ENCODE data around the gene PSMC3IP. TPM values are rescaled to one million over a fixed set of nuclear protein-coding genes. Genes with fewer than 3 reads are reported as not detected.

PSMC3IP gene
- total and polyA plus RNA-seq, 2 experiments from 2014 or later = 18.5 to 29.5 TPM

DNA sequence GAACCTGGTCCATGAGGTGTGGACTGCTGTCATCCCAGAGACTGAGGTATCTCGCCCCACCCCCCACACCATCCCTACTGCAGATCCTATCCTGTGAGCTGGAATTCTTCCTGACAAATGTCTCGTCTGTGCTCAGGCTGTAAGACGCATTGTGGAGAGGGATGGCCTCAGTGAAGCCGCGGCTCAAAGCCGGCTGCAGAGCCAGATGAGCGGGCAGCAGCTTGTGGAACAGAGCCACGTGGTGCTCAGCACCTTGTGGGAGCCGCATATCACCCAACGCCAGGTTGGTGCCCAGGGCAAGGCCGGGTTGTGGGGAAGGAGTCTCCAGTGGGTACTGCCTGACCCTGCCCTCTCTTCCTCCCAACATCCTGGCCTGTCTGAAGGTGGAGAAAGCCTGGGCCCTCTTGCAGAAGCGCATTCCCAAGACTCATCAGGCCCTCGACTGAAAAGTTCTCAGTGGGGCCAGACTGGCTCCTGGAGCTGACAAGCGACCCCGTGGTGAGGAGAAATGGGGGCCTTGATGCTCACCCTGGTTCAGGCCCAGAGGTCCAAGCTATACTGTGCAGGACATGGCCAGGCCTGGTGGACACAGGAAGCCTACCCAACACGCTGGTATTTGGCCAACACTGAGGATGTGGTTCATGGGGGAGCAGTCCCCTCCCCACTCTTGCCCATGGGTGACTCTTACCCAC is 11.9 kb downstream of the PSMC3IP start:
- Histone ChIP-seq H3K79me2 (replicated peaks; ENCODE audit: insufficient read depth) (peaks cover 27% of the 10 kb centered on the region), H3K9me2 (ENCODE audit: insufficient read depth) (no peaks in the 10 kb centered on the region), H3K36me3 (ENCODE audit: insufficient read depth) (peaks cover 5% of the 10 kb centered on the region; the same call in 1 of the 2 replicates), H3K27me3 (ENCODE audit: insufficient read depth) (no peaks in the 10 kb centered on the region), H3K4me1 (ENCODE audit: insufficient read depth) (peaks cover 19% of the 10 kb centered on the region), H2AFZ (no peak overlapping the region), H3F3A (replicated peaks; ENCODE audit: low read depth) (peaks cover 35% of the 10 kb centered on the region), H3K4me3 (no peak overlapping the region), H3K27ac (ENCODE audit: low read depth) (peak overlapping the region; percentile 86), H3K4me2 (no peak overlapping the region), H4K20me1 (replicated peaks; ENCODE audit: insufficient read depth) (no peaks in the 10 kb centered on the region; the same call in 1 of the 2 replicates)
- TF ChIP-seq JUNB (IDR thresholded peaks at IDR 0.05; ENCODE audit: unreplicated experiment) (no peak), CREB1 (CRISPR knock-in tag; IDR thresholded peaks at IDR 0.05; ENCODE audit: low read depth) (no peak), EZH2 (IDR thresholded peaks at IDR 0.05; ENCODE audit: low read depth, unreplicated experiment) (no peak)
- TF ChIP-seq, protein P1, sequence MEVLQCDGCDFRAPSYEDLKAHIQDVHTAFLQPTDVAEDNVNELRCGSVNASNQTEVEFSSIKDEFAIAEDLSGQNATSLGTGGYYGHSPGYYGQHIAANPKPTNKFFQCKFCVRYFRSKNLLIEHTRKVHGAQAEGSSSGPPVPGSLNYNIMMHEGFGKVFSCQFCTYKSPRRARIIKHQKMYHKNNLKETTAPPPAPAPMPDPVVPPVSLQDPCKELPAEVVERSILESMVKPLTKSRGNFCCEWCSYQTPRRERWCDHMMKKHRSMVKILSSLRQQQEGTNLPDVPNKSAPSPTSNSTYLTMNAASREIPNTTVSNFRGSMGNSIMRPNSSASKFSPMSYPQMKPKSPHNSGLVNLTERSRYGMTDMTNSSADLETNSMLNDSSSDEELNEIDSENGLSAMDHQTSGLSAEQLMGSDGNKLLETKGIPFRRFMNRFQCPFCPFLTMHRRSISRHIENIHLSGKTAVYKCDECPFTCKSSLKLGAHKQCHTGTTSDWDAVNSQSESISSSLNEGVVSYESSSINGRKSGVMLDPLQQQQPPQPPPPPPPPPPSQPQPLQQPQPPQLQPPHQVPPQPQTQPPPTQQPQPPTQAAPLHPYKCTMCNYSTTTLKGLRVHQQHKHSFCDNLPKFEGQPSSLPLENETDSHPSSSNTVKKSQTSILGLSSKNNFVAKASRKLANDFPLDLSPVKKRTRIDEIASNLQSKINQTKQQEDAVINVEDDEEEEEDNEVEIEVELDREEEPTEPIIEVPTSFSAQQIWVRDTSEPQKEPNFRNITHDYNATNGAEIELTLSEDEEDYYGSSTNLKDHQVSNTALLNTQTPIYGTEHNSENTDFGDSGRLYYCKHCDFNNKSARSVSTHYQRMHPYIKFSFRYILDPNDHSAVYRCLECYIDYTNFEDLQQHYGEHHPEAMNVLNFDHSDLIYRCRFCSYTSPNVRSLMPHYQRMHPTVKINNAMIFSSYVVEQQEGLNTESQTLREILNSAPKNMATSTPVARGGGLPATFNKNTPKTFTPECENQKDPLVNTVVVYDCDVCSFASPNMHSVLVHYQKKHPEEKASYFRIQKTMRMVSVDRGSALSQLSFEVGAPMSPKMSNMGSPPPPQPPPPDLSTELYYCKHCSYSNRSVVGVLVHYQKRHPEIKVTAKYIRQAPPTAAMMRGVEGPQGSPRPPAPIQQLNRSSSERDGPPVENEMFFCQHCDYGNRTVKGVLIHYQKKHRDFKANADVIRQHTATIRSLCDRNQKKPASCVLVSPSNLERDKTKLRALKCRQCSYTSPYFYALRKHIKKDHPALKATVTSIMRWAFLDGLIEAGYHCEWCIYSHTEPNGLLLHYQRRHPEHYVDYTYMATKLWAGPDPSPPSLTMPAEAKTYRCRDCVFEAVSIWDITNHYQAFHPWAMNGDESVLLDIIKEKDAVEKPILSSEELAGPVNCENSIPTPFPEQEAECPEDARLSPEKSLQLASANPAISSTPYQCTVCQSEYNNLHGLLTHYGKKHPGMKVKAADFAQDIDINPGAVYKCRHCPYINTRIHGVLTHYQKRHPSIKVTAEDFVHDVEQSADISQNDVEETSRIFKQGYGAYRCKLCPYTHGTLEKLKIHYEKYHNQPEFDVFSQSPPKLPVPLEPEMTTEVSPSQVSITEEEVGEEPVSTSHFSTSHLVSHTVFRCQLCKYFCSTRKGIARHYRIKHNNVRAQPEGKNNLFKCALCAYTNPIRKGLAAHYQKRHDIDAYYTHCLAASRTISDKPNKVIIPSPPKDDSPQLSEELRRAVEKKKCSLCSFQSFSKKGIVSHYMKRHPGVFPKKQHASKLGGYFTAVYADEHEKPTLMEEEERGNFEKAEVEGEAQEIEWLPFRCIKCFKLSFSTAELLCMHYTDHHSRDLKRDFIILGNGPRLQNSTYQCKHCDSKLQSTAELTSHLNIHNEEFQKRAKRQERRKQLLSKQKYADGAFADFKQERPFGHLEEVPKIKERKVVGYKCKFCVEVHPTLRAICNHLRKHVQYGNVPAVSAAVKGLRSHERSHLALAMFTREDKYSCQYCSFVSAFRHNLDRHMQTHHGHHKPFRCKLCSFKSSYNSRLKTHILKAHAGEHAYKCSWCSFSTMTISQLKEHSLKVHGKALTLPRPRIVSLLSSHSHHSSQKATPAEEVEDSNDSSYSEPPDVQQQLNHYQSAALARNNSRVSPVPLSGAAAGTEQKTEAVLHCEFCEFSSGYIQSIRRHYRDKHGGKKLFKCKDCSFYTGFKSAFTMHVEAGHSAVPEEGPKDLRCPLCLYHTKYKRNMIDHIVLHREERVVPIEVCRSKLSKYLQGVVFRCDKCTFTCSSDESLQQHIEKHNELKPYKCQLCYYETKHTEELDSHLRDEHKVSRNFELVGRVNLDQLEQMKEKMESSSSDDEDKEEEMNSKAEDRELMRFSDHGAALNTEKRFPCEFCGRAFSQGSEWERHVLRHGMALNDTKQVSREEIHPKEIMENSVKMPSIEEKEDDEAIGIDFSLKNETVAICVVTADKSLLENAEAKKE (CRISPR knock-in tag; IDR thresholded peaks at IDR 0.05) = no peak
- TF ChIP-seq, protein P2, sequence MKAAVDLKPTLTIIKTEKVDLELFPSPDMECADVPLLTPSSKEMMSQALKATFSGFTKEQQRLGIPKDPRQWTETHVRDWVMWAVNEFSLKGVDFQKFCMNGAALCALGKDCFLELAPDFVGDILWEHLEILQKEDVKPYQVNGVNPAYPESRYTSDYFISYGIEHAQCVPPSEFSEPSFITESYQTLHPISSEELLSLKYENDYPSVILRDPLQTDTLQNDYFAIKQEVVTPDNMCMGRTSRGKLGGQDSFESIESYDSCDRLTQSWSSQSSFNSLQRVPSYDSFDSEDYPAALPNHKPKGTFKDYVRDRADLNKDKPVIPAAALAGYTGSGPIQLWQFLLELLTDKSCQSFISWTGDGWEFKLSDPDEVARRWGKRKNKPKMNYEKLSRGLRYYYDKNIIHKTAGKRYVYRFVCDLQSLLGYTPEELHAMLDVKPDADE (IDR thresholded peaks at IDR 0.05) = no peak
- Mint-ChIP-seq H3K27ac (no peak overlapping the region), H3K27me3 (ENCODE audit: insufficient read depth, low read depth, poor library complexity) (peaks cover 13% of the 10 kb centered on the region), H3K36me3 (ENCODE audit: low read depth) (peaks cover 55% of the 10 kb centered on the region), H3K4me3 (peak overlapping the region; percentile 12; the same call in 1 of the 3 replicates), H3K9me3 (no peaks in the 10 kb centered on the region), H3K4me1 (peaks cover 24% of the 10 kb centered on the region)
- DNase-seq (ENCODE audit: low spot score) (no peak), ATAC-seq (no peak)
